ENCODE results near the gene MANF. TPM values are rescaled to one million over a fixed set of nuclear protein-coding genes. Genes with fewer than 3 reads are reported as not detected.
"Not testable (repeated sequence)": the region's sequence is repeated elsewhere in the genome, so short reads cannot be mapped to it uniquely, and the experiment has no call there.

The MANF gene
- total RNA-seq, 1 experiment from 2014 or later, result 132 TPM

- Histone ChIP-seq H4K20me1 (ENCODE audit: insufficient read depth) (no peaks in the 10 kb centered on the region), H2AFZ (ENCODE audit: low read depth, low read length, poor library complexity, severe bottlenecking) (no peak overlapping the region), H3K9ac (ENCODE audit: low read length) (no peak overlapping the region), H3K9me2 (ENCODE audit: insufficient read depth) (no peaks in the 10 kb centered on the region), H3K27me3 (ENCODE audit: insufficient read depth, low read length) (no peaks in the 10 kb centered on the region), H3K79me2 (ENCODE audit: insufficient read depth, low read length) (no peaks in the 10 kb centered on the region), H3K4me1 (ENCODE audit: control insufficient read depth in 1 of 2, insufficient read depth in 2 of 2, low read length in 2 of 2) (no peaks in the 10 kb centered on the region), H3K9me3 (ENCODE audit: control insufficient read depth in 1 of 2, insufficient read depth in 1 of 2, low read depth in 1 of 2, low read length in 2 of 2) (no peaks in the 10 kb centered on the region), H3K4me2 (ENCODE audit: low read length) (no peak overlapping the region), H3K27ac (ENCODE audit: low read depth, low read length) (no peak overlapping the region), H3K36me3 (ENCODE audit: control insufficient read depth in 1 of 2, insufficient read depth in 2 of 2, low read length in 2 of 2) (no peaks in the 10 kb centered on the region), H3K4me3 (replicated peaks in 1 of 2; ENCODE audit: low read depth in 1 of 2, low read length in 2 of 2) (no peak overlapping the region)
- TF ChIP-seq ZBTB33 (IDR thresholded peaks at IDR 0.05; ENCODE audit: extremely low read depth, insufficient replicate concordance, low read length), result no peak
- no peak for TF ChIP-seq CEBPB (IDR thresholded peaks at IDR 0.05; ENCODE audit: low read depth)
- TF ChIP-seq MAX (IDR thresholded peaks at IDR 0.05), result no peak
- ChIA-PET RAD21 (ENCODE audit: low non-redundant PET in 1 of 2, low total read pairs in 2 of 2, uncharacterized antibody in 2 of 2, unreplicated experiment in 2 of 2) (no interaction called here), POLR2A (no interaction called here), CTCF (no interaction called here)
- DNase-seq (ENCODE audit: low read depth, low spot score) (no peak), ATAC-seq (no peak)
- intact Hi-C loops (cut with micrococcal nuclease), result no loop called here
- no TSS peak for BruUV-seq (replicated peaks)
Measured at GRCh38 chr3:51361746-51362145, 23.3 kb upstream of the MANF start.

GRCh38 chr3:51362476-51362875, 22.6 kb upstream of the MANF start:
- CTCF ChIA-PET, result no interaction called here
- intact Hi-C loops (cut with micrococcal nuclease), result no loop called here

GRCh38 chr3:51368276-51368675, 16.8 kb upstream of the MANF start:
- H4K20me1 ChIP-seq (ENCODE audit: insufficient read depth); H3K36me3 ChIP-seq (ENCODE audit: control insufficient read depth in 1 of 2, insufficient read depth in 2 of 2, low read length in 2 of 2); H3K4me2 ChIP-seq (ENCODE audit: low read length); POLR2A ChIA-PET; DNase-seq (ENCODE audit: low read depth, low spot score); intact Hi-C loops (cut with micrococcal nuclease); H2AFZ ChIP-seq (ENCODE audit: low read depth, low read length, poor library complexity, severe bottlenecking); H3K9me3 ChIP-seq (ENCODE audit: control insufficient read depth in 1 of 2, insufficient read depth in 1 of 2, low read depth in 1 of 2, low read length in 2 of 2); H3K79me2 ChIP-seq (ENCODE audit: insufficient read depth, low read length); H3K27me3 ChIP-seq (ENCODE audit: insufficient read depth, low read length); H3K9me2 ChIP-seq (ENCODE audit: insufficient read depth); H3K9ac ChIP-seq (ENCODE audit: low read length); BruUV-seq (replicated peaks); H3K27ac ChIP-seq (ENCODE audit: low read depth, low read length); H3K4me1 ChIP-seq (ENCODE audit: control insufficient read depth in 1 of 2, insufficient read depth in 2 of 2, low read length in 2 of 2); H3K4me3 ChIP-seq (replicated peaks in 1 of 2; ENCODE audit: low read depth in 1 of 2, low read length in 2 of 2); ATAC-seq: not testable (repeated sequence)
- ChIA-PET RAD21 (ENCODE audit: low non-redundant PET in 1 of 2, low total read pairs in 2 of 2, uncharacterized antibody in 2 of 2, unreplicated experiment in 2 of 2) (interaction anchor here in 1 of 2 experiments (0.9 kb wide), 1 partner anchor 9 kb away, joined by 4 read pairs; no protein-coding TSS in a partner anchor), CTCF (interaction anchor here (4.7 kb wide), 1 partner anchor 752 kb away, joined by 27 read pairs; the partner anchor contains the start of gene MAPKAPK3)

More at GRCh38 chr3:51362476-51362875, 22.6 kb upstream of the MANF start:
- H3K4me3 ChIP-seq (replicated peaks in 1 of 2; ENCODE audit: low read depth in 1 of 2, low read length in 2 of 2), result no peak overlapping the region
- ATAC-seq (no peak), DNase-seq (ENCODE audit: low read depth, low spot score) (no peak)
- no peaks in the 10 kb centered on the region for H3K36me3 ChIP-seq (ENCODE audit: control insufficient read depth in 1 of 2, insufficient read depth in 2 of 2, low read length in 2 of 2)
- no peaks in the 10 kb centered on the region for H3K27me3 ChIP-seq (ENCODE audit: insufficient read depth, low read length)
- no peak for TF ChIP-seq EZH2phosphoT487 (IDR thresholded peaks at IDR 0.05; ENCODE audit: borderline replicate concordance)
- H3K4me1 ChIP-seq (ENCODE audit: control insufficient read depth in 1 of 2, insufficient read depth in 2 of 2, low read length in 2 of 2), result no peaks in the 10 kb centered on the region
- H3K79me2 ChIP-seq (ENCODE audit: insufficient read depth, low read length), result no peaks in the 10 kb centered on the region
- RAD21 ChIA-PET (ENCODE audit: low non-redundant PET in 1 of 2, low total read pairs in 2 of 2, uncharacterized antibody in 2 of 2, unreplicated experiment in 2 of 2), result no interaction called here
- no peaks in the 10 kb centered on the region for H3K9me2 ChIP-seq (ENCODE audit: insufficient read depth)
- no peak overlapping the region for H3K27ac ChIP-seq (ENCODE audit: low read depth, low read length)
- H3K9ac ChIP-seq (ENCODE audit: low read length), result no peak overlapping the region
- POLR2A ChIA-PET, result no interaction called here
- no peaks in the 10 kb centered on the region for H3K9me3 ChIP-seq (ENCODE audit: control insufficient read depth in 1 of 2, insufficient read depth in 1 of 2, low read depth in 1 of 2, low read length in 2 of 2)
- no peak overlapping the region for H3K4me2 ChIP-seq (ENCODE audit: low read length)
- no peak overlapping the region for H2AFZ ChIP-seq (ENCODE audit: low read depth, low read length, poor library complexity, severe bottlenecking)
- no TSS peak for BruUV-seq (replicated peaks)
- no peaks in the 10 kb centered on the region for H4K20me1 ChIP-seq (ENCODE audit: insufficient read depth)
